ENCODE data around the gene EXD3.

EXD3 gene

GRCh38 chr9:137306066-137306849 is 116.7 kb downstream of the EXD3 start:
- no peaks in the 10 kb centered on the region for H3K36me3 ChIP-seq (ENCODE audit: insufficient read depth)
- H3K4me2 ChIP-seq, result no peak overlapping the region
- no peaks in the 10 kb centered on the region for H3K79me2 ChIP-seq (ENCODE audit: insufficient read depth, low read depth)
- no peak for TF ChIP-seq CTCF (conservative IDR thresholded peaks at IDR 0.05; ENCODE audit: low read depth, low read length)
- H3K27ac ChIP-seq, result no peak overlapping the region
- H4K20me1 ChIP-seq (ENCODE audit: insufficient read depth), result no peaks in the 10 kb centered on the region
- no peak overlapping the region for H3K4me3 ChIP-seq (IDR thresholded peaks at IDR 0.05; ENCODE audit: insufficient read depth, low read depth, low read length)
- peaks cover 3% of the 10 kb centered on the region; the same call in 1 of the 2 replicates for H3K27me3 ChIP-seq (ENCODE audit: insufficient read depth, low read depth)
- H3K9ac ChIP-seq, result no peak overlapping the region
- no peak overlapping the region for H2AFZ ChIP-seq (ENCODE audit: low read depth)
- H3K4me1 ChIP-seq (ENCODE audit: low read depth, poor library complexity, severe bottlenecking), result peaks cover 7% of the 10 kb centered on the region

- Histone ChIP-seq H3K27me3 (ENCODE audit: insufficient read depth, low read depth) (peaks cover 8% of the 10 kb centered on the region), H3K4me3 (IDR thresholded peaks at IDR 0.05; ENCODE audit: insufficient read depth, low read depth, low read length) (no peak overlapping the region), H3K79me2 (ENCODE audit: insufficient read depth, low read depth) (no peaks in the 10 kb centered on the region), H2AFZ (ENCODE audit: low read depth) (no peak overlapping the region), H3K4me2 (no peak overlapping the region), H3K9ac (no peak overlapping the region), H3K27ac (no peak overlapping the region), H3K4me1 (ENCODE audit: low read depth, poor library complexity, severe bottlenecking) (peaks cover 7% of the 10 kb centered on the region), H3K36me3 (ENCODE audit: insufficient read depth) (no peaks in the 10 kb centered on the region), H4K20me1 (ENCODE audit: insufficient read depth) (no peaks in the 10 kb centered on the region)
- TF ChIP-seq CTCF (conservative IDR thresholded peaks at IDR 0.05; ENCODE audit: low read depth, low read length), result no peak
Observed at GRCh38 chr9:137305798-137306065, 117.2 kb downstream of the EXD3 start.

GRCh38 chr9:137305060-137305797 is 117.7 kb downstream of the EXD3 start:
- no peak overlapping the region for H2AFZ ChIP-seq (ENCODE audit: low read depth)
- peaks cover 13% of the 10 kb centered on the region for H3K27me3 ChIP-seq (ENCODE audit: insufficient read depth, low read depth)
- no peak overlapping the region for H3K9ac ChIP-seq
- no peak overlapping the region for H3K27ac ChIP-seq
- no peak overlapping the region for H3K4me2 ChIP-seq
- no peaks in the 10 kb centered on the region for H3K79me2 ChIP-seq (ENCODE audit: insufficient read depth, low read depth)
- H3K36me3 ChIP-seq (ENCODE audit: insufficient read depth), result no peaks in the 10 kb centered on the region
- no peak overlapping the region for H3K4me3 ChIP-seq (IDR thresholded peaks at IDR 0.05; ENCODE audit: insufficient read depth, low read depth, low read length)
- no peaks in the 10 kb centered on the region for H4K20me1 ChIP-seq (ENCODE audit: insufficient read depth)
- no peak for TF ChIP-seq CTCF (conservative IDR thresholded peaks at IDR 0.05; ENCODE audit: low read depth, low read length)
- peaks cover 7% of the 10 kb centered on the region for H3K4me1 ChIP-seq (ENCODE audit: low read depth, poor library complexity, severe bottlenecking)

GRCh38 chr9:137304383-137305059 is 118.4 kb downstream of the EXD3 start:
- TF ChIP-seq CTCF (conservative IDR thresholded peaks at IDR 0.05; ENCODE audit: low read depth, low read length), result no peak
- H3K79me2 ChIP-seq (ENCODE audit: insufficient read depth, low read depth), result no peaks in the 10 kb centered on the region
- H3K4me2 ChIP-seq, result no peak overlapping the region
- H3K27ac ChIP-seq, result no peak overlapping the region
- no peak overlapping the region for H2AFZ ChIP-seq (ENCODE audit: low read depth)
- H3K9ac ChIP-seq, result no peak overlapping the region
- peaks cover 20% of the 10 kb centered on the region for H3K27me3 ChIP-seq (ENCODE audit: insufficient read depth, low read depth)
- H3K36me3 ChIP-seq (ENCODE audit: insufficient read depth), result no peaks in the 10 kb centered on the region
- H3K4me3 ChIP-seq (IDR thresholded peaks at IDR 0.05; ENCODE audit: insufficient read depth, low read depth, low read length), result no peak overlapping the region
- no peaks in the 10 kb centered on the region for H4K20me1 ChIP-seq (ENCODE audit: insufficient read depth)
- H3K4me1 ChIP-seq (ENCODE audit: low read depth, poor library complexity, severe bottlenecking), result peaks cover 10% of the 10 kb centered on the region
